Immature natural killer cell (primary cell): Measurements from ENCODE around the gene GIT2. TPM values are rescaled to one million over a fixed set of nuclear protein-coding genes. Genes with fewer than 3 reads are reported as not detected.
"Not testable (repeated sequence)": the region's sequence is repeated elsewhere in the genome, so short reads cannot be mapped to it uniquely, and the experiment has no call there.

ENCODE experiments used
- DNase-seq, 3 donors: peaks; one replicate each; pipeline ENCODE4 v3.0.0; 2022; ENCODE audit warnings: mixed read lengths in 1 of 3
- H3K27ac Mint-ChIP-seq, 6 donors: one replicate each; pipeline ENCODE4 v1.8.0; 2020; ENCODE audit warnings: mixed read lengths in 6 of 6, mild to moderate bottlenecking in 5 of 6, inconsistent platforms in 4 of 6, moderate library complexity in 3 of 6
- H3K27me3 Mint-ChIP-seq, 3 donors: one replicate each; pipeline ENCODE4 v1.8.0; 2020 to 2021; ENCODE audit warnings: low read depth in 3 of 3, mild to moderate bottlenecking in 3 of 3, mixed read lengths in 3 of 3, moderate library complexity in 3 of 3, inconsistent platforms in 1 of 3
- H3K36me3 Mint-ChIP-seq, 3 donors: one replicate each; pipeline ENCODE4 v1.8.0; 2020; ENCODE audit warnings: mixed read lengths in 3 of 3, inconsistent platforms in 2 of 3, mild to moderate bottlenecking in 2 of 3
- H3K4me1 Mint-ChIP-seq, 2 donors: one replicate each; pipeline ENCODE4 v1.8.0; 2020; ENCODE audit warnings: inconsistent platforms in 2 of 2, mild to moderate bottlenecking in 2 of 2, mixed read lengths in 2 of 2, moderate library complexity in 1 of 2
- H3K4me3 Mint-ChIP-seq, 5 donors: one replicate each; pipeline ENCODE4 v1.8.0; 2020; ENCODE audit warnings: mild to moderate bottlenecking in 5 of 5, mixed read lengths in 5 of 5, inconsistent platforms in 3 of 5, moderate library complexity in 3 of 5
- H3K9me3 Mint-ChIP-seq, 6 donors: one replicate each; pipeline ENCODE4 v1.8.0; 2020; ENCODE audit warnings: mild to moderate bottlenecking in 6 of 6, mixed read lengths in 6 of 6, inconsistent platforms in 4 of 6, moderate library complexity in 3 of 6
- polyA plus RNA-seq, 3 donors: library from polyadenylated mRNA; unstranded; fragments of 300-500 nt; fragmentation: Illumina TruSeq; gene quantifications; one replicate each; pipeline ENCODE4 v1.2.3, GENCODE V29; 2021

GIT2 gene
- polyA plus RNA-seq, 3 donors from 2014 or later: 54.6 to 100.0 (median 68.7) TPM

DNA sequence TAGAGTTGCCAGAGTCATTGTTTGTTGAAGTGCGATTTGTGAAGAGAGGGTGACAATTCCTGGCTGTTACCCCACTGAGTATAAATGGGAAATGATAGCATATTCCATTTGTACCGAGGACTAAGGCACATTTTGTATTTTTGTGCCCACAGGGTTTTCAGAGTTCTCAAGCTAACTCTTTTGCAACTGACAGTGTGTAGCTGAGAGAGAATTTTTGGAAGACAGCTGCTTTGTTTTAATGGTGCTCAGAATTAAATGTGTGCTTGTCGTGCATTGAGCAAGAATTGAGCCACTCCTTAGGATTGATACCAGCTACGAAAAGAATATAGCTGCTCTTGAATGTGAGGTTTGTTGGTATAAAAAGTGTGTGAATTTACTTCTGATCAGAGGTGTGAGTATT is 24.8 kb upstream of the GIT2 start:
- DNase-seq: no peak
- Mint-ChIP-seq H3K4me3 (no peak overlapping the region), H3K27me3 (peaks cover 0 to 1% (median 0%) of the 10 kb centered on the region in 3 donors), H3K9me3 (no peaks in the 10 kb centered on the region), H3K4me1 (no peaks in the 10 kb centered on the region), H3K27ac (no peak overlapping the region), H3K36me3 (peaks cover 26 to 55% (median 29%) of the 10 kb centered on the region in 3 donors)

- no peak for DNase-seq
- peaks cover 19 to 40% (median 22%) of the 10 kb centered on the region in 3 donors for H3K36me3 Mint-ChIP-seq
- peak overlapping the region in 2 of 5 donors; percentile 39 to 48 for H3K4me3 Mint-ChIP-seq
- peak overlapping the region; percentile 75 to 90 (median 79) for H3K27ac Mint-ChIP-seq
- no peaks in the 10 kb centered on the region for H3K27me3 Mint-ChIP-seq
- peaks cover 27 to 38% of the 10 kb centered on the region in 2 donors for H3K4me1 Mint-ChIP-seq
- no peaks in the 10 kb centered on the region for H3K9me3 Mint-ChIP-seq
Observed at GRCh38 chr12:110015132-110015531, 19.0 kb upstream of the GIT2 start.

DNA sequence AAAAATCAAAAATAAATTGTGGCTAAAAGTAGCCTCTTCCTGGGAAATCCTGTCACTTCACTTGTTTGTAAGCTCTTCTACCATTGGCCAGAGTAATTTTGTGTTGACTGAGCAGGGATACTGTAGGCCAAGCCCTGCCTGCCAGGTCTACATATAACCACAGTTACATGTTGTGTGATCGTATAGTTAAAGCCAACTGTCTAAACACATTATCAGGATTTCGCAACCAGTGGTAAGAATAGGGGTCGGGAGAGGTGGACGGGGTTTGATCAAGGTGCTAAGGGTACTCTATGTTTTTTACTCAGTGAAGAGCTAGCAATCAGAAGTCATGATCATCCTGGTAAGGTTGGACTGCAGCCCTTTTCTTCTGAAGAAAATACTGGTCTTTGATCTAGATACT is 16.5 kb upstream of the GIT2 start:
- Mint-ChIP-seq H3K4me3 (no peak overlapping the region), H3K27me3 (no peaks in the 10 kb centered on the region), H3K9me3 (no peaks in the 10 kb centered on the region), H3K27ac (peak overlapping the region in 3 of 6 donors; percentile 3 to 52 (median 16)), H3K4me1 (peaks cover 34 to 55% of the 10 kb centered on the region in 2 donors), H3K36me3 (peaks cover 4 to 25% (median 6%) of the 10 kb centered on the region in 3 donors)
- DNase-seq: no peak

GRCh38 chr12:110012137-110012536 is 16.0 kb upstream of the GIT2 start:
- Mint-ChIP-seq H3K4me1 (peaks cover 34 to 55% of the 10 kb centered on the region in 2 donors), H3K27ac (peak overlapping the region in 4 of 6 donors; percentile 3 to 52 (median 20)), H3K36me3 (peaks cover 4 to 20% (median 6%) of the 10 kb centered on the region in 3 donors), H3K27me3 (no peaks in the 10 kb centered on the region), H3K4me3 (no peak overlapping the region), H3K9me3 (no peaks in the 10 kb centered on the region)
- DNase-seq: no peak

GRCh38 chr12:110010853-110011723 is 14.9 kb upstream of the GIT2 start:
- Mint-ChIP-seq H3K36me3 (peaks cover 4 to 15% (median 6%) of the 10 kb centered on the region in 3 donors), H3K9me3 (no peaks in the 10 kb centered on the region), H3K4me3 (no peak overlapping the region), H3K4me1 (peaks cover 40 to 59% of the 10 kb centered on the region in 2 donors), H3K27me3 (no peaks in the 10 kb centered on the region), H3K27ac (peak overlapping the region in 4 of 6 donors; percentile 16 to 76 (median 30))
- no peak for DNase-seq

DNA sequence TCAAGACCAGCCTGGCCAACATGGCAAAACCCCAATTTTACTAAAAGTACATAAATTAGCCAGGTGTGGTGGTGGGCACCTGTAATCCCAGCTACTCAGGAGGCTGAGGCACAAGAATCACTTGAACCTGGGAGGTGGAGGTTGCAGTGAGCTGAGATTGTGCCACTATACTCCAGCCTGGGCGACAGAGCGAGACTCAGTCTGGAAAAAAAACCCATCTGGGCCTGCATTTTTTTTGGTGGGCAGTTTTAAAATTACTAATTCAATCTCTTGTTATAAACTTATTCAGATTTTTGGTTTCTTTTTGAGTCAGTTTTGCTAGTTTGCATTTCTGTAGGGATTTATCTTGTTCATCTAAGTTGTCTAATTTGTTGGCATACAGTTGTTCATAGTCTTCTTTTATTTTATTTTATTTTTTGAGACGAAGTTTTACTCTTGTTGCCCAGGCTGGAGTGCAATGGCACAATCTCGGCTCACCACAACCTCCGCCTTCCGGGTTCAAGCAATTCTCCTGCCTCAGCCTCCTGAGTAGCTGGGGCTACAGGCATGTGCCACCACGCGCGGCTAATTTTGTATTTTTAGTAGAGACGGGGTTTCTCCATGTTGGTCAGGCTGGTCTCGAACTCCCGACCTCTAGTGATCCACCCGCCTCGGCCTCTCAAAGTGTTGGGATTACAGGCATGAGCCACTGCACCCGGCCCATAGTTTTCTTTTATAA is 12.7 kb upstream of the GIT2 start:
- not testable (repeated sequence) for H3K4me3 Mint-ChIP-seq, H3K27me3 Mint-ChIP-seq, H3K27ac Mint-ChIP-seq, DNase-seq, H3K9me3 Mint-ChIP-seq
- H3K36me3 Mint-ChIP-seq: peaks cover 4 to 11% (median 6%) of the 10 kb centered on the region in 3 donors
- peaks cover 48 to 66% of the 10 kb centered on the region in 2 donors for H3K4me1 Mint-ChIP-seq

- H3K27me3 Mint-ChIP-seq: no peaks in the 10 kb centered on the region
- no peaks in the 10 kb centered on the region for H3K9me3 Mint-ChIP-seq
- peak overlapping the region in 2 of 6 donors; percentile 49 to 69 for H3K27ac Mint-ChIP-seq
- DNase-seq: no peak
- peaks cover 54 to 74% of the 10 kb centered on the region in 2 donors for H3K4me1 Mint-ChIP-seq
- peak overlapping the region in 1 of 5 donors; percentile 29 for H3K4me3 Mint-ChIP-seq
- H3K36me3 Mint-ChIP-seq: peaks cover 4 to 11% (median 6%) of the 10 kb centered on the region in 3 donors
Observed at GRCh38 chr12:110007881-110008280, 11.7 kb upstream of the GIT2 start.

- no peaks in the 10 kb centered on the region for H3K9me3 Mint-ChIP-seq
- H3K4me3 Mint-ChIP-seq: no peak overlapping the region
- H3K36me3 Mint-ChIP-seq: peaks cover 0 to 4% (median 0%) of the 10 kb centered on the region in 3 donors
- no peak for DNase-seq
- peaks cover 52 to 72% of the 10 kb centered on the region in 2 donors for H3K4me1 Mint-ChIP-seq
- H3K27me3 Mint-ChIP-seq: no peaks in the 10 kb centered on the region
- peak overlapping the region in 2 of 6 donors; percentile 59 to 74 for H3K27ac Mint-ChIP-seq
Observed at GRCh38 chr12:110006115-110006514, 9.9 kb upstream of the GIT2 start.

GRCh38 chr12:110005319-110005973 is 9.3 kb upstream of the GIT2 start:
- Mint-ChIP-seq H3K4me3 (peak overlapping the region in 4 of 5 donors; percentile 19 to 69 (median 36)), H3K27me3 (no peaks in the 10 kb centered on the region), H3K4me1 (peaks cover 51 to 72% of the 10 kb centered on the region in 2 donors), H3K9me3 (no peaks in the 10 kb centered on the region), H3K27ac (peak overlapping the region; percentile 33 to 84 (median 76)), H3K36me3 (peaks cover 0 to 4% (median 0%) of the 10 kb centered on the region in 3 donors)
- DNase-seq: no peak

DNA sequence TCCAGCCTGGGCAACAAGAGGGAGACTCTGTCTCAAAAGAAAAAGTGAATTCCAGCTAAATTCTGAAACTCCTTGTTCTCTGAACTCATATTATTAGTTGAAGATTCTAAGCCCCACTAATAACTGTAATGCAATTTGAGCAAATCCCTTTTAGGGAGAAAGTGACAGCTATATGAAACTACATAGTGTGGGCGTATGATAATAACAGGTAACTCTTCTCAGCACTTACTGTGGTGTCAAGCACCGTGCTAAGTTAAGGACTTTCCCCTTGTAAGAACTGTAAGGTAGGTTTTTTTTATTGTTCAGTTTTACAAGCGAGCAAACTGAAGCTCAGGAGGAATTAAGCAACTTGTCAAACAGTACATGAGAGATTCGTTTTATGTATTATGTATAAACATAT is 8.4 kb upstream of the GIT2 start:
- Mint-ChIP-seq H3K27ac (peak overlapping the region in 1 of 6 donors; percentile 70), H3K4me1 (peaks cover 53 to 72% of the 10 kb centered on the region in 2 donors), H3K36me3 (peaks cover 0 to 4% (median 0%) of the 10 kb centered on the region in 3 donors), H3K27me3 (peaks cover 0 to 2% (median 0%) of the 10 kb centered on the region in 3 donors), H3K9me3 (no peaks in the 10 kb centered on the region), H3K4me3 (no peak overlapping the region)
- DNase-seq: no peak

GRCh38 chr12:110002676-110003515 is 6.7 kb upstream of the GIT2 start:
- Mint-ChIP-seq H3K4me3 (no peak overlapping the region), H3K27me3 (peaks cover 0 to 8% (median 0%) of the 10 kb centered on the region in 3 donors), H3K36me3 (peaks cover 0 to 1% (median 0%) of the 10 kb centered on the region in 3 donors)

GRCh38 chr12:110001596-110001995 is 5.4 kb upstream of the GIT2 start:
- no peaks in the 10 kb centered on the region for H3K9me3 Mint-ChIP-seq
- peaks cover 0 to 8% (median 0%) of the 10 kb centered on the region in 3 donors for H3K27me3 Mint-ChIP-seq
- peak overlapping the region in 3 of 5 donors; percentile 23 to 99 (median 48) for H3K4me3 Mint-ChIP-seq
- DNase-seq: no peak
- peaks cover 62 to 81% of the 10 kb centered on the region in 2 donors for H3K4me1 Mint-ChIP-seq
- H3K27ac Mint-ChIP-seq: no peak overlapping the region
- H3K36me3 Mint-ChIP-seq: no peaks in the 10 kb centered on the region

More at GRCh38 chr12:110002676-110003515, 6.7 kb upstream of the GIT2 start:
- no peak for DNase-seq
- H3K9me3 Mint-ChIP-seq: no peaks in the 10 kb centered on the region
- H3K4me1 Mint-ChIP-seq: peaks cover 59 to 76% of the 10 kb centered on the region in 2 donors
- peak overlapping the region in 1 of 6 donors; percentile 55 for H3K27ac Mint-ChIP-seq
